HepG2 (cell line): ENCODE data around the gene FBLL1. TPM values are rescaled to one million over a fixed set of nuclear protein-coding genes. Genes with fewer than 3 reads are reported as not detected.
A peak's percentile ranks its signal among the peaks of the same experiment; 100 is the strongest.
"Not testable (repeated sequence)": the region's sequence is repeated elsewhere in the genome, so short reads cannot be mapped to it uniquely, and the experiment has no call there.

Experiments
- ATAC-seq: fragments of 200-7000 bp; cut with Tn5 transposase; 3 replicates; pipeline ENCODE4 v1.9.1; 2020; ENCODE audit warnings: mild to moderate bottlenecking, moderate library complexity
- BruUV-seq: library from RNA; stranded (reverse); fragments of 400-500 nt; replicated peaks from 2 replicates; lab custom pipeline; 2021; lab: Mats Ljungman, UMichigan
- CTCF ChIA-PET: fragments of 300-600 bp; formaldehyde crosslinking; extraction: SDS; loops from one replicate; lab custom pipeline; 2021; ENCODE audit warnings: low total read pairs, inconsistent platforms, low intra/inter-chr PET ratio; lab: Yijun Ruan, JAX
- POLR2A ChIA-PET: fragments of 350-600 bp; sonication (Branson Sonifier 250); formaldehyde crosslinking; loops from one replicate; lab custom pipeline; 2020; ENCODE audit warnings: antibody characterized with exemption, inconsistent platforms; lab: Yijun Ruan, JAX
- DNase-seq: peaks from one replicate; pipeline ENCODE4 v3.0.0-alpha.2; 2015; ENCODE audit warnings: low spot score
- FAIRE-seq: peaks from 3 replicates; lab custom pipeline; 2011; peaks lifted over from hg19 to GRCh38; lab: Jason Lieb, UNC
- H2AFZ ChIP-seq: one replicate; pipeline ENCODE4 v1.6.1; 2011; ENCODE audit warnings: low read length, inconsistent platforms
- H3K27ac ChIP-seq: fragments of 300-600 bp; 3 replicates; pipeline ENCODE4 v1.8.0; 2011; ENCODE audit warnings: mixed run types, mild to moderate bottlenecking, mixed read lengths, low read length, inconsistent platforms; ENCODE audit not compliant: insufficient read depth; ENCODE audit errors: extremely low read length
- H3K27me3 ChIP-seq, 2 experiments: fragments of 200-600 bp in 1 of 2; 2 replicates in 1 of 2; 3 replicates in 1 of 2; pipeline versions ENCODE4 v1.6.0 to v1.8.0; 2011; ENCODE audit warnings: low read length in 2 of 2, mild to moderate bottlenecking in 2 of 2, moderate library complexity in 2 of 2, inconsistent platforms in 1 of 2; ENCODE audit not compliant: insufficient read depth in 2 of 2, control insufficient read depth in 1 of 2
- H3K36me3 ChIP-seq, 2 experiments: fragments of 200-600 bp in 1 of 2; replicated peaks in 1 of 2; 2 replicates in 1 of 2; 3 replicates in 1 of 2; pipeline versions ENCODE4 v1.5.1 to v1.8.0; 2011; ENCODE audit warnings: low read length in 2 of 2, inconsistent platforms in 1 of 2; ENCODE audit not compliant: insufficient read depth in 2 of 2, control insufficient read depth in 1 of 2
- H3K4me1 ChIP-seq: 2 replicates; pipeline ENCODE4 v1.5.1; 2012; ENCODE audit warnings: low read length, inconsistent platforms; ENCODE audit not compliant: insufficient read depth
- H3K4me2 ChIP-seq: 2 replicates; pipeline ENCODE4 v1.6.0; 2011; ENCODE audit warnings: low read depth, low read length, inconsistent platforms
- H3K4me3 ChIP-seq, 3 experiments: fragments of 200-600 bp in 1 of 3; sonication (generic), shearing (Covaris generic) in 1 of 3; replicated peaks in 1 of 3; 2 replicates each; pipeline ENCODE4 v1.5.1; 2011 to 2016; ENCODE audit warnings: low read length in 3 of 3, inconsistent platforms in 2 of 3, low read depth in 2 of 3, mild to moderate bottlenecking in 2 of 3, control low read depth in 1 of 3, mixed read lengths in 1 of 3; ENCODE audit not compliant: insufficient read depth in 1 of 3
- H3K79me2 ChIP-seq: one replicate; pipeline ENCODE4 v1.6.1; 2011; ENCODE audit warnings: low read length, inconsistent platforms; ENCODE audit not compliant: insufficient read depth
- H3K9ac ChIP-seq: 2 replicates; pipeline ENCODE4 v1.6.0; 2011; ENCODE audit warnings: mild to moderate bottlenecking, low read depth, low read length, inconsistent platforms; ENCODE audit not compliant: insufficient read depth
- H3K9me3 ChIP-seq: 2 replicates; pipeline ENCODE4 v1.5.1; 2012; ENCODE audit warnings: mild to moderate bottlenecking, low read length
- H4K20me1 ChIP-seq: 2 replicates; pipeline ENCODE4 v1.6.0; 2011; ENCODE audit warnings: inconsistent platforms, mild to moderate bottlenecking, low read length, moderate library complexity; ENCODE audit not compliant: insufficient read depth
- PAF1 ChIP-seq: IDR thresholded peaks from 2 replicates; pipeline ENCODE4 v1.6.1; 2016; ENCODE audit warnings: missing genetic modification reagents, missing compliant biosample characterization
- RBFOX2 ChIP-seq: fragments of 200-400 bp; formaldehyde crosslinking; IDR thresholded peaks from 2 replicates; pipeline ENCODE4 v1.6.1; 2017; ENCODE audit warnings: low read depth, mild to moderate bottlenecking, low read length
- SRF ChIP-seq: IDR thresholded peaks from 2 replicates; pipeline ENCODE4 v1.6.1; 2011; ENCODE audit warnings: mild to moderate bottlenecking, low read depth, low read length, moderate library complexity
- ZNF335 ChIP-seq: sonication (generic); formaldehyde crosslinking; IDR thresholded peaks from 2 replicates; pipeline ENCODE4 v1.4.0; 2020; ENCODE audit warnings: missing genetic modification reagents
- ZNF33B ChIP-seq: sonication (generic); formaldehyde crosslinking; IDR thresholded peaks from 2 replicates; pipeline ENCODE4 v1.5.1; 2020; ENCODE audit warnings: mild to moderate bottlenecking, missing genetic modification reagents
- ZNF350 ChIP-seq: sonication (generic); formaldehyde crosslinking; IDR thresholded peaks from 2 replicates; pipeline ENCODE4 v1.4.0; 2020; ENCODE audit warnings: mild to moderate bottlenecking, low read depth, missing genetic modification reagents, borderline replicate concordance
- ZNF510 ChIP-seq: sonication (generic); formaldehyde crosslinking; IDR thresholded peaks from 2 replicates; pipeline ENCODE4 v1.4.0; 2020; ENCODE audit warnings: low read depth, mild to moderate bottlenecking, missing genetic modification reagents
- WGBS: methylation state at CpG from one replicate; pipeline ENCODE4 v1.1.6; 2017; ENCODE audit warnings: low lambda C conversion rate; 5-methylcytosine and 5-hydroxymethylcytosine counted together
- in situ Hi-C: cut with HindIII; loops from 2 replicates; pipeline ENCODE4 v1.10.0; 2017; ENCODE audit warnings: low pct_unique_long_range_greater_than_20kb; ENCODE audit not compliant: extremely low pct_ligation_motif_present
- intact Hi-C: fragments of 100-400 bp; cut with micrococcal nuclease; formaldehyde crosslinking; loops from one replicate; pipeline ENCODE4 v1.10.0; 2022; ENCODE audit not compliant: unreplicated experiment
- polyA plus RNA-seq, 8 experiments: library from polyadenylated mRNA; depleted of rRNA in 3 of 8; stranded (reverse) in 7 of 8; unstranded in 1 of 8; fragments of >200 nt; fragmentation: Illumina TruSeq in 4 of 8; extraction: Trizol in 4 of 8; gene quantifications; 2 replicates each; pipeline versions ENCODE4 v1.2.1 to v1.2.3, GENCODE V29; 2011 to 2016; ENCODE audit warnings: low read depth in 4 of 8, missing spikeins in 1 of 8, mixed read lengths in 1 of 8; ENCODE audit not compliant: insufficient read depth in 1 of 8
- total RNA-seq, 5 experiments: library from RNA; depleted of rRNA; stranded (reverse); fragments of >200 nt; fragmentation: Illumina TruSeq; extraction: Trizol; gene quantifications; 2 replicates each; pipeline ENCODE4 v1.2.3, GENCODE V29; 2016; ENCODE audit warnings: low read depth in 1 of 5
- TF ChIP-seq, protein P1 (sequence below): sonication (generic); formaldehyde crosslinking; IDR thresholded peaks from 2 replicates; pipeline ENCODE4 v1.4.0; 2020; ENCODE audit warnings: mild to moderate bottlenecking, low read depth, missing genetic modification reagents

FBLL1 gene
- total and polyA plus RNA-seq, 2 of the 13 experiments (the other 11 are each of a cell fraction or from before 2014, with no cell fraction given): 0.17 to 0.18 TPM

DNA sequence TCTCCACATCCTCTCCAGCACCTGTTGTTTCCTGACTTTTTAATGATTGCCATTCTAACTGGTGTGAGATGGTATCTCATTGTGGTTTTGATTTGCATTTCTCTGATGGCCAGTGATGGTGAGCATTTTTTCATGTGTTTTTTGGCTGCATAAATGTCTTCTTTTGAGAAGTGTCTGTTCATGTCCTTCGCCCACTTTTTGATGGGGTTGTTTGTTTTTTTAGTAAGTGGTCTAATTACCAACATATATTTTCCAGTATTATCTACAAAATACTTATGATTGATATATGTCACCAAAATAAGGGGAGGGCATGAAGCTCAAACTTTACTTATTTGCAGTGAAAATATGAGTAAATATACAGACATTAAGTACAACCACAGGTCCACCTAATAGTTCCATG is 45.1 kb downstream of the FBLL1 start:
- intact Hi-C loops: loop anchor here (10.0 kb wide), 1 partner anchor 89 kb away; the partner anchor contains the start of gene RARS1
- Histone ChIP-seq H3K79me2 (peaks cover 90% of the 10 kb centered on the region), H4K20me1 (peaks cover 82% of the 10 kb centered on the region), H3K4me1 (peaks cover 41% of the 10 kb centered on the region)
- WGBS: 92% methylated on average over 1 of the region's 1 CpG
- H3K9ac ChIP-seq, H2AFZ ChIP-seq, ATAC-seq, FAIRE-seq, H3K27ac ChIP-seq, H3K4me2 ChIP-seq, POLR2A ChIA-PET, CTCF ChIA-PET, BruUV-seq, H3K27me3 ChIP-seq, H3K4me3 ChIP-seq, H3K9me3 ChIP-seq, DNase-seq, H3K36me3 ChIP-seq, in situ Hi-C loops: not testable (repeated sequence)

DNA sequence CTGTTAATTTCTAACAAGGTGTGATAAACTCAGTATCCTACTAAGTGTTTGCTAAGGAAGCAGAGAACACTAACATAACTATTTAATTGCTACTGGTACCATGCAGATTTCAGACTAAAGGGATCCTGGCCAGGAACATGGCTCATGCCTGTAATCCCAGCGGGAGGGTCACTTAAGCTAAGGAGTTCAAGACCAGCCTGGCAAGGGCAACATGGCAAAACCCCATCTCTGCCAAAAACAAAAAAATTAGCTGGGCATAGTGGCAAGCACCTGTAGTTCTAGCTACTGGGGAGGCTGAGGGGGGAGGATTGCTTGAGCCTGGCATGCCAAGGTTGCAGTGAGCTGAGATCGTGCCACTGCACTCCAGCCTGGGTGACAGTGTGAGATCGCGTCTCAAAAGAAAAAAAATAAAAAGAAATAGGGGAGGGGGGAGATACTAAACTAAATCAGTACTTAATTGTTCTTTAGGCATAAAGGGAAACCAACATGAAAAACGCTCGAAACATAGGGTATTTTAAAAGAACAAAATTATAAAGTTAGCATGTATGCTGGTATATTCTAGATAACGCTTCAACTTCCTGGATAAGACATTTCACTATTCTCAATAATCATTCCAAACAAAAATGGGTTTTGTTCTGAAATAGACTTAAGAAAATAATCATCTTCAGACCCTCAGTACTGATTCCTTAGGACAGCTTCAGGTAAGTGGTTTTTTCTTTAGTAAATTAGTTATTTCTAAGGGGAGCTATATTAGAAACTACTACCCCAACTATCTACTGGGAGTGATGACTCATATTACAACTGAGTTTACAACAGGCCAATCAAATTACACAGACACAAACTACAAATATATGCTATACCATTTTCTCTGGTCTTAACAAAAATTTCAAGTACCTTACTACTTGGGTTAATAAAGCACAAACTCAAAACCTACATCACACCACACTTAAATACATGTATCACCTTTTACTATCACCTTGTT is 46.6 kb downstream of the FBLL1 start:
- Histone ChIP-seq H3K4me2 (peak overlapping the region; percentile 73), H3K36me3 (peaks cover 0 to 8% of the 10 kb centered on the region in 2 experiments; a peak in 1 of 5 replicates), H3K9ac (no peak overlapping the region), H3K4me1 (peaks cover 49% of the 10 kb centered on the region), H3K79me2 (peaks cover 77% of the 10 kb centered on the region), H2AFZ (no peak overlapping the region), H3K4me3 (peak overlapping the region in 2 of 3 experiments; percentile 45 to 96; a peak in 3 of 6 replicates), H3K27ac (no peak overlapping the region), H4K20me1 (peaks cover 71% of the 10 kb centered on the region), H3K9me3 (no peaks in the 10 kb centered on the region), H3K27me3 (no peaks in the 10 kb centered on the region; a peak in 1 of 5 replicates)
- WGBS: 87% methylated on average over 7 of the region's 7 CpGs
- no peak for TF ChIP-seq PAF1 (CRISPR knock-in tag)
- TF ChIP-seq ZNF510 (CRISPR knock-in tag): no peak
- TF ChIP-seq SRF: no peak
- TF ChIP-seq ZNF335 (CRISPR knock-in tag): no peak
- no peak for TF ChIP-seq ZNF33B
- TF ChIP-seq, protein P1, sequence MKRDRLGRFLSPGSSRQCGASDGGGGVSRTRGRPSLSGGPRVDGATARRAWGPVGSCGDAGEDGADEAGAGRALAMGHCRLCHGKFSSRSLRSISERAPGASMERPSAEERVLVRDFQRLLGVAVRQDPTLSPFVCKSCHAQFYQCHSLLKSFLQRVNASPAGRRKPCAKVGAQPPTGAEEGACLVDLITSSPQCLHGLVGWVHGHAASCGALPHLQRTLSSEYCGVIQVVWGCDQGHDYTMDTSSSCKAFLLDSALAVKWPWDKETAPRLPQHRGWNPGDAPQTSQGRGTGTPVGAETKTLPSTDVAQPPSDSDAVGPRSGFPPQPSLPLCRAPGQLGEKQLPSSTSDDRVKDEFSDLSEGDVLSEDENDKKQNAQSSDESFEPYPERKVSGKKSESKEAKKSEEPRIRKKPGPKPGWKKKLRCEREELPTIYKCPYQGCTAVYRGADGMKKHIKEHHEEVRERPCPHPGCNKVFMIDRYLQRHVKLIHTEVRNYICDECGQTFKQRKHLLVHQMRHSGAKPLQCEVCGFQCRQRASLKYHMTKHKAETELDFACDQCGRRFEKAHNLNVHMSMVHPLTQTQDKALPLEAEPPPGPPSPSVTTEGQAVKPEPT (CRISPR knock-in tag): no peak
- TF ChIP-seq RBFOX2: peak; percentile 50
- no peak for TF ChIP-seq ZNF350 (CRISPR knock-in tag)
- ATAC-seq: no peak
- intact Hi-C loops: loop anchor here (5.0 to 10.0 kb wide), 2 partner anchors 91 to 97 kb away; partner anchors contain the start of gene RARS1
- in situ Hi-C loops: no loop called here
- no TSS peak for BruUV-seq
- no peak for DNase-seq
- FAIRE-seq: no peak
- ChIA-PET POLR2A (interaction anchor here (2.7 kb wide), 1 partner anchor 16 kb away, joined by 14 read pairs; no protein-coding TSS in a partner anchor), CTCF (interaction anchor here (0.6 kb wide), 1 partner anchor 82 kb away, joined by 3 read pairs; no protein-coding TSS in a partner anchor)
